Activated CD4-positive, alpha-beta T cell treated with anti-CD3 and anti-CD28 coated beads for 48 hours (primary cell): ENCODE results near the gene KLK1.

Experiments used
- DNase-seq: peaks from one replicate; pipeline ENCODE4 v3.0.0-alpha.2; 2020

Gene KLK1

DNA sequence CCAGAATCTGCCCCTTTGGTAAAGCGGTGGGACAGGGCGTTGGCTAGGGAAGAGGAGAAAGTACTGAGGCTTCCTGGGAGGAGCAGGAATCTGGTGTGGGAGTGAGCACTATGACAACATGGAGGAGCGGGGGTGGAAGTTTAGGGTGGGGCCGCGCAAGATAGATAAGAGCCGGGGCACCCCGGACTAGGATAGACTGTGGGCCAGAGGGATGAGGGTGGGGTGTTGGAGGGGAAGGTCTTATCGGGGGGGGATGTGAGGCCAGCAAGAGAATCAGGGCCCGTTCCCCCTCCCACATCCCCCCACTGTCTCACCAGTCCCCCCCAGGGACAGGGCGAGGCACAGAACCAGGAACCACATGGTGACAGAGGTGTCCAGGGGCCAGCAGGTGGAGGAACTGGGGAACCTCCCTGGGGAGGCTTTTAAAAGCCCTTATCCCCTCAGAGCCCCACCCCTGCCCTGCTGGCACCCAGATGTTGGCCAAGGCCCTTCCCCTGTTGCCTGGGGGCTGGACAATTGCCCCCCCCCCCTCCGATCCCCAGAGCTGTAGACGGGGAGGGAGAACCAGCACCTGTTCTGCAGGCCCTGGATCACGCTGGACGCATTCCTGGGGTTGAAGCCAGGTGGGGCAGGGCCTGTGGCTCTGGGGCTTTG is at the start of gene KLK1:
Gene KLK1, minus strand, starts transcription at position 399 of the 654 bp plus-strand sequence. Its CDS starts 39 bp downstream, at position 360.
- no peak for DNase-seq

GRCh38 chr19:50873056-50873455 is 49.5 kb upstream of the KLK1 start, which contains the start of gene KLK2:
Gene KLK2, plus strand, starts transcription at chr19:50873439. Its CDS starts 35 bp downstream, at chr19:50873474.
- no peak for DNase-seq

- peak; percentile 64 for DNase-seq
Measured at GRCh38 chr19:50870417-50871089, 47.0 kb upstream of the KLK1 start.

DNA sequence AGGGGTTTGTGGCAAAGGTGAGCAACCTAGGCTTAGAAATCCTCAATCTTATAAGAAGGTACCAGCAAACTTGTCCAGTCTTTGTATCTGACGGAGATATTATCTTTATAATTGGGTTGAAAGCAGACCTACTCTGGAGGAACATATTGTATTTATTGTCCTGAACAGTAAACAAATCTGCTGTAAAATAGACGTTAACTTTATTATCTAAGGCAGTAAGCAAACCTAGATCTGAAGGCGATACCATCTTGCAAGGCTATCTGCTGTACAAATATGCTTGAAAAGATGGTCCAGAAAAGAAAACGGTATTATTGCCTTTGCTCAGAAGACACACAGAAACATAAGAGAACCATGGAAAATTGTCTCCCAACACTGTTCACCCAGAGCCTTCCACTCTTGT is 45.9 kb upstream of the KLK1 start:
- no peak for DNase-seq

DNA sequence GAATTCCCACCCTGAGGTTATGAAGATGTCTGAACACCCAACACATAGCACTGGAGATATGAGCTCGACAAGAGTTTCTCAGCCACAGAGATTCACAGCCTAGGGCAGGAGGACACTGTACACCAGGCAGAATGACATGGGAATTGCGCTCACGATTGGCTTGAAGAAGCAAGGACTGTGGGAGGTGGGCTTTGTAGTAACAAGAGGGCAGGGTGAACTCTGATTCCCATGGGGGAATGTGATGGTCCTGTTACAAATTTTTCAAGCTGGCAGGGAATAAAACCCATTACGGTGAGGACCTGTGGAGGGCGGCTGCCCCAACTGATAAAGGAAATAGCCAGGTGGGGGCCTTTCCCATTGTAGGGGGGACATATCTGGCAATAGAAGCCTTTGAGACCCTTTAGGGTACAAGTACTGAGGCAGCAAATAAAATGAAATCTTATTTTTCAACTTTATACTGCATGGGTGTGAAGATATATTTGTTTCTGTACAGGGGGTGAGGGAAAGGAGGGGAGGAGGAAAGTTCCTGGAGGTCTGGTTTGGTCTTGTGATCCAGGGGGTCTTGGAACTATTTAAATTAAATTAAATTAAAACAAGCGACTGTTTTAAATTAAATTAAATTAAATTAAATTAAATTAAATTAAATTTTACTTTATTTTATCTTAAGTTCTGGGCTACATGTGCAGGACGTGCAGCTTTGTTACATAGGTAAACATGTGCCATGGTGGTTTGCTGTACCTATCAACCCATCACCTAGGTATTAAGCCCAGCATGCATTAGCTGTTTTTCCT is 38.1 kb upstream of the KLK1 start:
- DNase-seq: no peak

DNA sequence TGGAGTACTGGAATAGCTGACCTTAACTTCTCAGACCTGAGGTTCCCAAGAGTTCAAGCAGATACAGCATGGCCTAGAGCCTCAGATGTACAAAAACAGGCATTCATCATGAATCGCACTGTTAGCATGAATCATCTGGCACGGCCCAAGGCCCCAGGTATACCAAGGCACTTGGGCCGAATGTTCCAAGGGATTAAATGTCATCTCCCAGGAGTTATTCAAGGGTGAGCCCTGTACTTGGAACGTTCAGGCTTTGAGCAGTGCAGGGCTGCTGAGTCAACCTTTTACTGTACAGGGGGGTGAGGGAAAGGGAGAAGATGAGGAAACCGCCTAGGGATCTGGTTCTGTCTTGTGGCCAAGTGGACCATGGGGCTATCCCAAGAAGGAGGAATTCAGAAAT is 37.4 kb upstream of the KLK1 start:
- no peak for DNase-seq

GRCh38 chr19:50859849-50860248 is 36.3 kb upstream of the KLK1 start:
- DNase-seq: no peak

DNA sequence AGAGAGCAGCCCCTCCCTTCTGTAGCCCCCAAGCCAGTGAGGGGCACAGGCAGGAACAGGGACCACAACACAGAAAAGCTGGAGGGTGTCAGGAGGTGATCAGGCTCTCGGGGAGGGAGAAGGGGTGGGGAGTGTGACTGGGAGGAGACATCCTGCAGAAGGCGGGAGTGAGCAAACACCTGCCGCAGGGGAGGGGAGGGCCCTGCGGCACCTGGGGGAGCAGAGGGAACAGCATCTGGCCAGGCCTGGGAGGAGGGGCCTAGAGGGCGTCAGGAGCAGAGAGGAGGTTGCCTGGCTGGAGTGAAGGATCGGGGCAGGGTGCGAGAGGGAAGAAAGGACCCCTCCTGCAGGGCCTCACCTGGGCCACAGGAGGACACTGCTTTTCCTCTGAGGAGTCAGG is 35.3 kb upstream of the KLK1 start:
- no peak for DNase-seq

DNA sequence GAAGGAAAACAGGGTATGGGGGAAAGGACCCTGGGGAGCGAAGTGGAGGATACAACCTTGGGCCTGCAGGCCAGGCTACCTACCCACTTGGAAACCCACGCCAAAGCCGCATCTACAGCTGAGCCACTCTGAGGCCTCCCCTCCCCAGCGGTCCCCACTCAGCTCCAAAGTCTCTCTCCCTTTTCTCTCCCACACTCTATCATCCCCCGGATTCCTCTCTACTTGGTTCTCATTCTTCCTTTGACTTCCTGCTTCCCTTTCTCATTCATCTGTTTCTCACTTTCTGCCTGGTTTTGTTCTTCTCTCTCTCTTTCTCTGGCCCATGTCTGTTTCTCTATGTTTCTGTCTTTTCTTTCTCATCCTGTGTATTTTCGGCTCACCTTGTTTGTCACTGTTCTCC is 33.8 kb upstream of the KLK1 start:
- DNase-seq: no peak

DNA sequence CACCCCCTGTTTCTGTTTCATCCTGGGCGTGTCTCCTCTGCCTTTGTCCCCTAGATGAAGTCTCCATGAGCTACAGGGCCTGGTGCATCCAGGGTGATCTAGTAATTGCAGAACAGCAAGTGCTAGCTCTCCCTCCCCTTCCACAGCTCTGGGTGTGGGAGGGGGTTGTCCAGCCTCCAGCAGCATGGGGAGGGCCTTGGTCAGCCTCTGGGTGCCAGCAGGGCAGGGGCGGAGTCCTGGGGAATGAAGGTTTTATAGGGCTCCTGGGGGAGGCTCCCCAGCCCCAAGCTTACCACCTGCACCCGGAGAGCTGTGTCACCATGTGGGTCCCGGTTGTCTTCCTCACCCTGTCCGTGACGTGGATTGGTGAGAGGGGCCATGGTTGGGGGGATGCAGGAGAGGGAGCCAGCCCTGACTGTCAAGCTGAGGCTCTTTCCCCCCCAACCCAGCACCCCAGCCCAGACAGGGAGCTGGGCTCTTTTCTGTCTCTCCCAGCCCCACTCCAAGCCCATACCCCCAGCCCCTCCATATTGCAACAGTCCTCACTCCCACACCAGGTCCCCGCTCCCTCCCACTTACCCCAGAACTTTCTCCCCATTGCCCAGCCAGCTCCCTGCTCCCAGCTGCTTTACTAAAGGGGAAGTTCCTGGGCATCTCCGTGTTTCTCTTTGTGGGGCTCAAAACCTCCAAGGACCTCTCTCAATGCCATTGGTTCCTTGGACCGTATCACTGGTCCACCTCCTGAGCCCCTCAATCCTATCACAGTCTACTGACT is 31.2 kb upstream of the KLK1 start, which contains the start of gene KLK3:
Gene KLK3, plus strand, starts transcription at position 280 of the 775 bp plus-strand sequence. Its CDS starts 41 bp downstream, at position 321.
- DNase-seq: no peak

- no peak for DNase-seq
Measured at GRCh38 chr19:50851620-50852019, 28.0 kb upstream of the KLK1 start.

DNA sequence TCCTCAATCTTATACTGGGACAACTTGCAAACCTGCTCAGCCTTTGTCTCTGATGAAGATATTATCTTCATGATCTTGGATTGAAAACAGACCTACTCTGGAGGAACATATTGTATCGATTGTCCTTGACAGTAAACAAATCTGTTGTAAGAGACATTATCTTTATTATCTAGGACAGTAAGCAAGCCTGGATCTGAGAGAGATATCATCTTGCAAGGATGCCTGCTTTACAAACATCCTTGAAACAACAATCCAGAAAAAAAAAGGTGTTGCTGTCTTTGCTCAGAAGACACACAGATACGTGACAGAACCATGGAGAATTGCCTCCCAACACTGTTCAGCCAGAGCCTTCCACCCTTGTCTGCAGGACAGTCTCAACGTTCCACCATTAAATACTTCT is 27.2 kb upstream of the KLK1 start:
- no peak for DNase-seq

- no peak for DNase-seq
Measured at GRCh38 chr19:50844296-50844935, 20.8 kb upstream of the KLK1 start.

DNA sequence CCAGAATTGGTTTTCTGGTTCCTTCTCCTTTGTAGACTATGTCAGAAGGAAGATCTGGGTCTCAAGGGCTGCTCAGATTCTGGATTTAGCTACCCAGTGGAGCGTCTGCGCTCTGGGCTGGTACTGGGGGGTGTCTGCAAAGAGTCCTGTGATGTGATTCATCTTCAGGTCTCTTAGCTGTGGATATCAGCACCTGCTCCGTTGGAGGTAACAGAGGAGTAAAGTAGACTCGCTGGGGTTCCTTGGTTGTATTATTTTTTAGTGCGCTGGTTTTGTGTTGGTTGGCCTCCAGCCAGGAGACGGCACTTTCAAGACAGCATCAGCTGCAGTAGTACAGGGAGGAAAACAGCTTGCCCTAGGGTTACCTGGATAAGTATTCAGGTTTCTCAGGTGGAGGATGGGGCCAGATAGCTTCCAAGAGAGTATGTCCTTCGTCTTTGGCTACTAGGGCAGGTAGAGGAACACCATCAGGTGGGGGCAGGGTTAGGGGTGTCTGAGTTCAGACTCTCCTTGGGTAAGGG is 20.2 kb upstream of the KLK1 start:
- DNase-seq: no peak

DNA sequence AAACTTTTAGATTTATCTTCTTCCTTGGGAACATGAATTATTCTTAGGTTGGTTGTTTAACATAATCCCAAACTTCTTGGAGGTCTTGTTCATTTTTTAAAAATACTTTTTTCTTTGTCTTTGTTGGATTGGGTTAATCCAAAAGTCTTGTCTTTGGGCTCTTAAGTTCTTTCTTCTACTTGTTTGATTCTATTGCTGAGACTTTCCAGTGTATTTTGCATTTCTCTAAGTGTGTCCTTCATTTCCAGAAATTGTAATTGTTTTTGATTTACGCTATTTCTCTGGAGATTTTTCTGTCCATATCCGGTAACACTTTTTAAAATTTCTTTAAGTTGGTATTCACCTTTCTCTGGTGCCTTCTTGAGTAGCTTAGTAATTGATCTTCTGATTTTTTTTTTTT is 19.6 kb upstream of the KLK1 start:
- no peak for DNase-seq

DNA sequence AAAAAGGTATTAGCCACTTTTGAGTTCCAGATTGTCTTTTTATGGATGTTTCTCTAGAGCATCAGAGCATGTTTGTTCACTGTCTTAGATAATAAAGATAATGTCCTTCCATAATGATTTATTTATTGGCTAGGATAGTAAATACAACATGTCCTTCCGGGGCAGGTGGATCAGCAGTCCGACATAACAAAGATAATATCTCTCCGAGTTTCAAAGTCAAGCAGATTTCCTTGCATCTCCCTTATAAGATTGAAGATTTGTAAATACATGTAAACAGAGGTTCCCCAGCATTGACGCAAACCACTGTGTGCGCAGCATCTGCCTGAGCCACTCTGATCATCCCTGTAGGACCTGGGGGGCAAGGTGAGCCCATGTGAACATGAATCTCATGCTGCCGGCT is 18.5 kb upstream of the KLK1 start:
- no peak for DNase-seq

DNA sequence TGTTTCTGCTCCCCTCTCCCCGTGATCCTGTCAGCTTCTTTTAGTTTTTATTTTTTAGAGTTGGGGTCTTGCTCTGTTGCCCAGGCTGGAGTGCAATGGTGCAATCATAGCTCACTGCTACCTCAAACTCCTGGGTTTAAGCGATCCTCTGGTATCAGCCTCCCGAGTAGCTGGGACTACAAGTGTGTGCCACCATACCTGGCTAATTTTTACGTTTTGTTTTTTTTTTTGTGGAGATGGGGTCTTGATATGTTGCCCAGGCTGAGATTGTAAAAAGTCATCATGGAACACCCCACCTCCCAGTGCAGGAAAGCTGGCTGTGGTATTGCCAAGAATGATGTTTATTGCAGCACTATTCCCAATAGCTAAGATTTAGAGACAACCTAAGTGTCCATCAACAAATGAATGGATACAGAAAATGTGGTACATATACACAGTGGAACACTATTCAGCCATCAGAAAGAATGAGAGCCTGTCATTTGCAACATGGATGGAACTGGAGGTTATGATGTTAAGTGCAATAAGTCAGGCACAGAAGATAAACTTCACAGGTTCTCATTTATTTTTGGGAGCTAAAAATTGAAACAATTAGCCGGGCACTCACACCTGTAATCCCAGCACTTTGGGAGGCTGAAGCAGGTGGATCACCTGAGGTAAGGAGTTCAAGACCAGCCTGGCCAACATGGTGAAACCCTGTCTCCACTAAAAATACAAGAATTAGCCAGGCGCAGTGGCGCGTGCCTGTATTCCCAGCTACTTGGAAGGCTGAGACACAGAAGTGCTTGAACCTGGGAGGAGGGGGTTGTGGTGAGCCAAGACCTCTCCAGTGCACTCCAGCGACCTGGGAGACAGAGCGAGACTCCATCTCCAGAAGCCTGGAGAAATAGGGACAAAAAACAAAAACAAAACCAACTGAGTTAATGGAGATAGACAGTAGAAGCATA is 16.4 kb upstream of the KLK1 start:
- no peak for DNase-seq

DNA sequence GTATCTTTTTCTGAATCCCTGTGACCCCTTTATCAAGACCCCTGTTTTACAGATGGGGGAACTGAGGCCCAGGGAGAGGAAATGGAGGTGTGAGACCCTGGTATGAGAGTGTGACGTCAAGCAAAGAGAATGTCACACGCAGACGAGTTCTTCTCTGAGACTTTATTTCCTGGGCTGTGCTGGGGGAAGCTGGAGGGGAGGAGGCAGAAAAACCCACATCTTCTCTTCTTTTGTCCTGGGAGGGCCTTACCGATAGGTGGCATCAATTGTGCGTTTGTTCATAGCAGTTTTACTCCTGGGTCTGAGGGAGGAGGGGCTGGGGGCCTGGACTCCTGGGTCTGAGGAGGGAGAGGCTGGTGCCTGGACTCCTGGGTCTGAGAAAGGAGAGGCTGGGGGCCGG is 14.7 kb upstream of the KLK1 start:
- no peak for DNase-seq

DNA sequence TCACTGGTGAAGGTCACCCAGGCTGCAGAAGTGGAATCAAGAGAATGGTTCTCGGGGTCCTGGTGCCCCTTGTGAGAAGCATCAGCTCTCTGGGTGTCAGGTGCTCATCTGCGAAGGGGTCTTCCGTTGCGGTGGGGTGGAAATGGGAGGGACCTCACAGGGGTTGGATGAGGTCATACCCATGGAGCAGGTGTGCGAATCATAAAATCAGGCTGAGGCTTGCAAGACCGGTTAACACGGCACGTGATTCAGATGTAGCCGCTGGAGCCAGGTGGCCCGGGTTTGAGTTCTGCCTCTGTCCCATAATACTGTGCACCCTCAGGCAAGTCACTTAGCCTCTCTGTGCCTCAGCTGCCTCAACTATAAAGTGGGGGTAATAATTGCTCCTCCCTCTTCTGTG is 13.7 kb upstream of the KLK1 start:
- no peak for DNase-seq

DNA sequence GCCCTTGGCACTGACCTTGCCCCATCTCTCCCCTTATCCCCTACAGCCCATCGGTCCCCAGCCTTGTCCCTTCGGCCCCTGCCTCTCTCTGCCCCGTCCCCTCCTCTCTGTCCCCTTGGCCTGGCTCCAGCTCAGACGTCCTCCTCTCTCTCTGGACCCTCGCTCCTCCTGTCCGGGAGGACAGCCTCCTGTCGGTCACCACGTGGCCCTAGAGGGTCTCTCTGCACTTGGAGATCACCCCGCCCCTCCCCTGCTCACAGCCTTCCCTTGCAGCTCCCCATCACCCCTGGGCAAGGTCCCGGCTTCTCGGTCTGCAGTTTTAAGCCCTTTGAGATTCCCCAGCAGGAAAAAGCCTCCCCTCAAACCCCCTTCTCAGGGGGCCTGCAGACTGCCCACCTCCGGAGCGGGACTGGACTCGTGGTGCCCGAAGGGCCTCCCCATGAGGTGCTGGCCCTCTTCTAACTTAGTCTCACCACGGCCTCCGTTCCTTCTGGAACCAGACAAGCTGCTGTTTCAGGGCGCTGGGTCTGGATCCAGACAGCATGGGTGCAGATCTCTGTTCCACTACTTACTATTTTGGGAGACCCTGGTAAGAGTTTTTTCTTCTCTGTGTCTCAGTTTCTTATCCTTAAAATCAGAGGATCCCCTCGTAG is 13.1 kb upstream of the KLK1 start:
- no peak for DNase-seq
